HEK293 (cell line): ENCODE results near the gene PIM1.

Source experiments
- ATF2 ChIP-seq: fragments of 450-650 bp; formaldehyde crosslinking; IDR thresholded peaks from 2 replicates; pipeline ENCODE4 v1.5.1; 2016; ENCODE audit warnings: missing biosample characterization, missing genetic modification characterization, low read depth
- BCL11A ChIP-seq: fragments of 450-650 bp; formaldehyde crosslinking; IDR thresholded peaks from 2 replicates; pipeline ENCODE4 v1.5.1; 2016; ENCODE audit warnings: low read depth, missing biosample characterization, missing genetic modification characterization
- BCL6B ChIP-seq: fragments of 450-650 bp; formaldehyde crosslinking; IDR thresholded peaks from 2 replicates; pipeline ENCODE4 v1.5.1; 2017; ENCODE audit warnings: missing biosample characterization, missing genetic modification characterization
- FEZF1 ChIP-seq: fragments of 450-650 bp; formaldehyde crosslinking; IDR thresholded peaks from 2 replicates; pipeline ENCODE4 v1.5.1; 2016; ENCODE audit warnings: missing biosample characterization, missing genetic modification characterization
- GLIS2 ChIP-seq: fragments of 450-650 bp; formaldehyde crosslinking; IDR thresholded peaks from 2 replicates; pipeline ENCODE4 v1.5.1; 2016; ENCODE audit warnings: missing biosample characterization, missing genetic modification characterization
- KLF17 ChIP-seq: fragments of 450-650 bp; formaldehyde crosslinking; IDR thresholded peaks from 2 replicates; pipeline ENCODE4 v1.5.1; 2016; ENCODE audit warnings: missing biosample characterization, missing genetic modification characterization
- KLF7 ChIP-seq: fragments of 450-650 bp; formaldehyde crosslinking; IDR thresholded peaks from 2 replicates; pipeline ENCODE4 v1.5.1; 2016; ENCODE audit warnings: missing biosample characterization, missing genetic modification characterization, borderline replicate concordance
- RBAK ChIP-seq: fragments of 450-650 bp; formaldehyde crosslinking; IDR thresholded peaks from 2 replicates; pipeline ENCODE4 v1.5.1; 2016; ENCODE audit warnings: missing biosample characterization, missing genetic modification characterization
- SETDB1 ChIP-seq: IDR thresholded peaks from one replicate; pipeline ENCODE4 v1.6.1; 2017; ENCODE audit warnings: mild to moderate bottlenecking, low read length, moderate library complexity, mixed read lengths; ENCODE audit not compliant: insufficient read length
- SP2 ChIP-seq: fragments of 450-650 bp; formaldehyde crosslinking; IDR thresholded peaks from 2 replicates; pipeline ENCODE4 v1.5.1; 2016; ENCODE audit warnings: missing biosample characterization, missing genetic modification characterization
- TCF7L2 ChIP-seq: IDR thresholded peaks from 2 replicates; pipeline ENCODE4 v1.6.1; 2011; ENCODE audit warnings: low read depth, mild to moderate bottlenecking, inconsistent platforms, low read length, moderate library complexity, borderline replicate concordance
- ZBTB10 ChIP-seq: fragments of 450-650 bp; formaldehyde crosslinking; IDR thresholded peaks from 2 replicates; pipeline ENCODE4 v1.5.1; 2016; ENCODE audit warnings: missing biosample characterization, missing genetic modification characterization
- ZBTB17 ChIP-seq: fragments of 450-650 bp; formaldehyde crosslinking; IDR thresholded peaks from 2 replicates; pipeline ENCODE4 v1.5.1; 2016; ENCODE audit warnings: missing biosample characterization, missing genetic modification characterization
- ZBTB44 ChIP-seq: fragments of 450-650 bp; IDR thresholded peaks from 2 replicates; pipeline ENCODE4 v1.5.1; 2018; ENCODE audit warnings: missing biosample characterization, mild to moderate bottlenecking, missing genetic modification characterization
- ZBTB8A ChIP-seq: fragments of 450-650 bp; formaldehyde crosslinking; IDR thresholded peaks from 2 replicates; pipeline ENCODE4 v1.5.1; 2016; ENCODE audit warnings: missing biosample characterization, missing genetic modification characterization
- ZFP3 ChIP-seq: fragments of 450-650 bp; formaldehyde crosslinking; IDR thresholded peaks from 2 replicates; pipeline ENCODE4 v1.5.1; 2016; ENCODE audit warnings: low read depth, missing biosample characterization, missing genetic modification characterization
- ZNF132 ChIP-seq: fragments of 450-650 bp; formaldehyde crosslinking; IDR thresholded peaks from 2 replicates; pipeline ENCODE4 v1.5.1; 2017; ENCODE audit warnings: missing biosample characterization, missing genetic modification characterization, borderline replicate concordance
- ZNF202 ChIP-seq: fragments of 450-650 bp; formaldehyde crosslinking; IDR thresholded peaks from 2 replicates; pipeline ENCODE4 v1.5.1; 2016; ENCODE audit warnings: missing biosample characterization, missing genetic modification characterization, borderline replicate concordance
- ZNF214 ChIP-seq: fragments of 450-650 bp; formaldehyde crosslinking; IDR thresholded peaks from 2 replicates; pipeline ENCODE4 v1.5.1; 2017; ENCODE audit warnings: missing biosample characterization, mild to moderate bottlenecking, missing genetic modification characterization, borderline replicate concordance
- ZNF280C ChIP-seq: fragments of 450-650 bp; formaldehyde crosslinking; IDR thresholded peaks from 2 replicates; pipeline ENCODE4 v1.5.1; 2016; ENCODE audit warnings: missing biosample characterization, missing genetic modification characterization
- ZNF350 ChIP-seq: fragments of 450-650 bp; formaldehyde crosslinking; IDR thresholded peaks from 2 replicates; pipeline ENCODE4 v1.5.0; 2017; ENCODE audit warnings: missing biosample characterization, mild to moderate bottlenecking, missing genetic modification characterization
- ZNF433 ChIP-seq: fragments of 450-650 bp; formaldehyde crosslinking; IDR thresholded peaks from 2 replicates; pipeline ENCODE4 v1.5.1; 2016; ENCODE audit warnings: missing biosample characterization, missing genetic modification characterization, low read depth
- ZNF488 ChIP-seq: fragments of 450-650 bp; formaldehyde crosslinking; IDR thresholded peaks from 2 replicates; pipeline ENCODE4 v1.5.1; 2016; ENCODE audit warnings: missing biosample characterization, missing genetic modification characterization
- ZNF521 ChIP-seq: fragments of 450-650 bp; formaldehyde crosslinking; IDR thresholded peaks from 2 replicates; pipeline ENCODE4 v1.5.1; 2017; ENCODE audit warnings: missing biosample characterization, mild to moderate bottlenecking, missing genetic modification characterization
- ZNF555 ChIP-seq: fragments of 450-650 bp; formaldehyde crosslinking; conservative IDR thresholded peaks from 2 replicates; pipeline ENCODE4 v1.5.1; 2017; ENCODE audit warnings: missing biosample characterization, mild to moderate bottlenecking, missing genetic modification characterization, inconsistent platforms
- ZNF560 ChIP-seq: fragments of 450-650 bp; formaldehyde crosslinking; IDR thresholded peaks from 2 replicates; pipeline ENCODE4 v1.5.1; 2017; ENCODE audit warnings: missing biosample characterization, missing genetic modification characterization, borderline replicate concordance
- ZNF596 ChIP-seq: fragments of 450-650 bp; IDR thresholded peaks from 2 replicates; pipeline ENCODE4 v1.5.0; 2018; ENCODE audit warnings: missing biosample characterization, mild to moderate bottlenecking, missing genetic modification characterization, moderate library complexity
- ZNF623 ChIP-seq: fragments of 450-650 bp; formaldehyde crosslinking; IDR thresholded peaks from 2 replicates; pipeline ENCODE4 v1.5.1; 2016; ENCODE audit warnings: missing biosample characterization, missing genetic modification characterization
- ZNF677 ChIP-seq: fragments of 450-650 bp; IDR thresholded peaks from 2 replicates; pipeline ENCODE4 v1.5.0; 2018; ENCODE audit warnings: missing biosample characterization, mild to moderate bottlenecking, missing genetic modification characterization, moderate library complexity

PIM1 gene

GRCh38 chr6:37210313-37210968 lies 40.5 kb downstream of the PIM1 start (continued):
- no peak for TF ChIP-seq GLIS2 (tag by site-specific recombination)
- no peak for TF ChIP-seq ZBTB10
- TF ChIP-seq ZNF433 (tag by site-specific recombination), result no peak
- TF ChIP-seq ZNF132 (tag by site-specific recombination), result no peak
- no peak for TF ChIP-seq BCL11A
- no peak for TF ChIP-seq ZNF560
- TF ChIP-seq ZNF202 (tag by site-specific recombination), result no peak
- no peak for TF ChIP-seq ZNF596 (tag by site-specific recombination)
- TF ChIP-seq ZNF350 (tag by site-specific recombination), result no peak
- no peak for TF ChIP-seq ZNF555
- no peak for TF ChIP-seq ZNF677 (tag by site-specific recombination)
- no peak for TF ChIP-seq ZNF280C (tag by site-specific recombination)
- no peak for TF ChIP-seq FEZF1
- no peak for TF ChIP-seq KLF17 (tag by site-specific recombination)
- TF ChIP-seq BCL6B (tag by site-specific recombination), result no peak
- TF ChIP-seq ZNF623 (tag by site-specific recombination), result no peak
- no peak for TF ChIP-seq SETDB1
- TF ChIP-seq ZBTB17, result peak; percentile 55
- TF ChIP-seq ZNF214 (tag by site-specific recombination), result no peak
- TF ChIP-seq ZNF521 (tag by site-specific recombination), result no peak
- TF ChIP-seq ZNF488 (tag by site-specific recombination), result no peak
- no peak for TF ChIP-seq ZBTB44
- TF ChIP-seq ZBTB8A (tag by site-specific recombination), result no peak
- TF ChIP-seq TCF7L2, result no peak
- no peak for TF ChIP-seq SP2 (tag by site-specific recombination)
- TF ChIP-seq KLF7 (tag by site-specific recombination), result no peak
- TF ChIP-seq RBAK (tag by site-specific recombination), result no peak
- TF ChIP-seq ZFP3 (tag by site-specific recombination), result no peak
- TF ChIP-seq ATF2 (tag by site-specific recombination), result no peak
